SJSA1 (cell line): ENCODE measurements around the gene VIL1. TPM values are rescaled to one million over a fixed set of nuclear protein-coding genes. Genes with fewer than 3 reads are reported as not detected.
A peak's percentile ranks its signal among the peaks of the same experiment; 100 is the strongest.

Source experiments
- DNase-seq, 2 experiments: peaks; one replicate each; pipeline ENCODE4 v3.0.0-alpha.2; 2015 to 2020; ENCODE audit warnings: low spot score in 2 of 2, low read depth in 1 of 2
- H3K27ac ChIP-seq: fragments of 250-450 bp; sonication (Bioruptor Pico); 2 replicates; pipeline ENCODE4 v1.5.1; 2020; ENCODE audit warnings: mild to moderate bottlenecking, moderate library complexity
- H3K27me3 ChIP-seq: fragments of 250-450 bp; sonication (Bioruptor Pico); replicated peaks from 2 replicates; pipeline ENCODE4 v1.5.1; 2020; ENCODE audit warnings: mild to moderate bottlenecking, moderate library complexity
- H3K36me3 ChIP-seq: fragments of 250-450 bp; sonication (Bioruptor Pico); 2 replicates; pipeline ENCODE4 v1.5.1; 2020; ENCODE audit warnings: mild to moderate bottlenecking
- H3K4me1 ChIP-seq: fragments of 250-450 bp; sonication (Bioruptor Pico); replicated peaks from 2 replicates; pipeline ENCODE4 v1.6.1; 2021; ENCODE audit warnings: mild to moderate bottlenecking
- H3K4me3 ChIP-seq: fragments of 250-450 bp; sonication (Bioruptor Pico); 2 replicates; pipeline ENCODE4 v1.5.1; 2020; ENCODE audit warnings: mild to moderate bottlenecking
- H3K9me3 ChIP-seq: fragments of 250-450 bp; sonication (Bioruptor Pico); replicated peaks from 2 replicates; pipeline ENCODE4 v1.5.1; 2020; ENCODE audit warnings: mild to moderate bottlenecking
- total RNA-seq: library from RNA; depleted of rRNA; stranded (reverse); fragments of >200 nt; shearing (Covaris generic); gene quantifications from 2 replicates; pipeline ENCODE4 v1.2.3, GENCODE V29; 2014

VIL1 gene
- total RNA-seq, 1 experiment from 2014 or later = not detected

GRCh38 chr2:218387369-218388194, 31.3 kb upstream of the VIL1 start:
- no peak overlapping the region for H3K27ac ChIP-seq
- no peaks in the 10 kb centered on the region for H3K27me3 ChIP-seq
- peaks cover 12% of the 10 kb centered on the region for H3K4me1 ChIP-seq
- no peaks in the 10 kb centered on the region for H3K9me3 ChIP-seq
- peak in 1 of 2 experiments; percentile 45 for DNase-seq
- H3K36me3 ChIP-seq = no peaks in the 10 kb centered on the region
- H3K4me3 ChIP-seq = peak overlapping the region; percentile 23

- Histone ChIP-seq H3K9me3 (no peaks in the 10 kb centered on the region), H3K4me3 (no peak overlapping the region), H3K27ac (no peak overlapping the region), H3K36me3 (no peaks in the 10 kb centered on the region), H3K27me3 (no peaks in the 10 kb centered on the region), H3K4me1 (peaks cover 12% of the 10 kb centered on the region)
- DNase-seq = no peak
Observed at GRCh38 chr2:218389333-218390150, 29.4 kb upstream of the VIL1 start.

DNA sequence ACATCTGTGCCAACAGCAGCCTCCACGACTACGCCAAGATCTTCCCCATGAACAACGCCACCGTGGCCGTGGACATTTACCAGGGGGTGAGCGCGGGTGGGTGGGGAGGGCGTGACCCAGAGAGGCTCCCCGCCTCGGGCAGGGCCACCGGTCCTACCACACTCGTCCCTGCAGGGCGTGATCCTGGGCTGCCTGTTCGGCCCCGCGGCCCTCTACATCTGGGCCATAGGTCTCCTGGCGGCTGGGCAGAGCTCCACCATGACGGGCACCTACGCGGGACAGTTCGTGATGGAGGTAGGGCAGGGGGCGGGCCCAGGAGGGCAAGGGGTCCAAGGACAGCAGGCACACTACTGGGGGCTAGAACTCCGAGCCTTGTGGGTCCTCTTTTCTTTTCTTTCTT, 27.7 kb upstream of the VIL1 start:
- Histone ChIP-seq H3K36me3 (no peaks in the 10 kb centered on the region), H3K9me3 (no peaks in the 10 kb centered on the region), H3K27me3 (no peaks in the 10 kb centered on the region), H3K27ac (no peak overlapping the region), H3K4me3 (no peak overlapping the region), H3K4me1 (peaks cover 16% of the 10 kb centered on the region)
- no peak for DNase-seq

- DNase-seq = no peak
- no peaks in the 10 kb centered on the region for H3K36me3 ChIP-seq
- H3K4me3 ChIP-seq = no peak overlapping the region
- H3K4me1 ChIP-seq = peaks cover 20% of the 10 kb centered on the region
- no peak overlapping the region for H3K27ac ChIP-seq
- no peaks in the 10 kb centered on the region for H3K9me3 ChIP-seq
- H3K27me3 ChIP-seq = no peaks in the 10 kb centered on the region
Observed at GRCh38 chr2:218392459-218392858, 26.5 kb upstream of the VIL1 start.

- Histone ChIP-seq H3K9me3 (no peaks in the 10 kb centered on the region), H3K4me1 (peaks cover 15% of the 10 kb centered on the region), H3K27me3 (no peaks in the 10 kb centered on the region), H3K27ac (no peak overlapping the region), H3K4me3 (no peak overlapping the region), H3K36me3 (no peaks in the 10 kb centered on the region)
- DNase-seq = no peak
Observed at GRCh38 chr2:218392891-218393462, 25.9 kb upstream of the VIL1 start.

GRCh38 chr2:218393750-218394290, 25.1 kb upstream of the VIL1 start:
- no peak for DNase-seq
- Histone ChIP-seq H3K4me1 (peaks cover 18% of the 10 kb centered on the region), H3K27ac (no peak overlapping the region), H3K36me3 (no peaks in the 10 kb centered on the region), H3K4me3 (no peak overlapping the region), H3K27me3 (no peaks in the 10 kb centered on the region), H3K9me3 (no peaks in the 10 kb centered on the region)

DNA sequence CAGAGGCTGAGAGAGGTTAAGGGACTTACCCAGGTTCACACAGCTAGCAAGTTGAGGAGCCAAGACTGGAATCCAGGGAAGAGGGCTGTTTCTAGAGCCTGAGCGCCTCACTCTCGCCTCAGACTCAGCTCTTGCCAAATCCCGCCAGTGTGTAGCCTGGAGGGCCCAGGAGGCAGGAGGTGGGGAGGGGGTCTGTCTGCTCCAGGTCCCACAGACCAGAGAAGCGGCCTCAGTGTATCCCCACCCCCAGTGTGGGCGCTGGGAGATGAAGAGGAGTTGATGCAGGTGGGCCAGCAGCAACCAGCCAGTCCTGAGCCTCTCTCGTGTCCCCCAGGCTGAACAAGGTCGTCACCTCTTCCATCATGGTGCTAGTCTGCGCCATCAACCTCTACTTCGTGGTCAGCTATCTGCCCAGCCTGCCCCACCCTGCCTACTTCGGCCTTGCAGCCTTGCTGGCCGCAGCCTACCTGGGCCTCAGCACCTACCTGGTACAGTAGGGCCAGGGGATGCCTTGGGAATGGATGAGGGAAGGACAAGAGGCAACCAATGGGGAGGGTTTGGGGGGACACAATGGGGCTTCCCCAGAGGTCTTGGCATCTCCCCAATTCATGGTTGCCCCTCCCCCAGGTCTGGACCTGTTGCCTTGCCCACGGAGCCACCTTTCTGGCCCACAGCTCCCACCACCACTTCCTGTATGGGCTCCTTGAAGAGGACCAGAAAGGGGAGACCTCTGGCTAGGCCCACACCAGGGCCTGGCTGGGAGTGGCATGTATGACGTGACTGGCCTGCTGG, 24.4 kb upstream of the VIL1 start:
- DNase-seq = no peak
- Histone ChIP-seq H3K9me3 (no peaks in the 10 kb centered on the region), H3K27me3 (no peaks in the 10 kb centered on the region), H3K27ac (no peak overlapping the region), H3K4me3 (no peak overlapping the region), H3K36me3 (no peaks in the 10 kb centered on the region), H3K4me1 (peaks cover 24% of the 10 kb centered on the region)

DNA sequence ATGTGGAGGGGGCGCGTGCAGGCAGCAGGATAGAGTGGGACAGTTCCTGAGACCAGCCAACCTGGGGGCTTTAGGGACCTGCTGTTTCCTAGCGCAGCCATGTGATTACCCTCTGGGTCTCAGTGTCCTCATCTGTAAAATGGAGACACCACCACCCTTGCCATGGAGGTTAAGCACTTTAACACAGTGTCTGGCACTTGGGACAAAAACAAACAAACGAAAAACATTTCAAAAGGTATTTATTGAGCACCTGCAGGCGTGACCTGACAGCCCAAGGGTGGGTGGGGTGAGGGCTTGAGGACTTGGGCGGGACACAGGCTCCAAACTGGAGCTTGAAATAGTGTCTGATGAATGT, 23.9 kb upstream of the VIL1 start:
- no peaks in the 10 kb centered on the region for H3K9me3 ChIP-seq
- no peaks in the 10 kb centered on the region for H3K27me3 ChIP-seq
- H3K4me1 ChIP-seq = peaks cover 25% of the 10 kb centered on the region
- DNase-seq = no peak
- no peak overlapping the region for H3K4me3 ChIP-seq
- H3K27ac ChIP-seq = no peak overlapping the region
- peaks cover under 1% of the 10 kb centered on the region; the same call in 1 of the 2 replicates for H3K36me3 ChIP-seq

GRCh38 chr2:218395456-218395825, 23.5 kb upstream of the VIL1 start:
- Histone ChIP-seq H3K4me3 (peak overlapping the region; percentile 46), H3K9me3 (no peaks in the 10 kb centered on the region), H3K27ac (no peak overlapping the region; the same call in 1 of the 2 replicates), H3K4me1 (peaks cover 25% of the 10 kb centered on the region), H3K27me3 (no peaks in the 10 kb centered on the region), H3K36me3 (peaks cover 3% of the 10 kb centered on the region; the same call in 1 of the 2 replicates)
- DNase-seq = no peak

DNA sequence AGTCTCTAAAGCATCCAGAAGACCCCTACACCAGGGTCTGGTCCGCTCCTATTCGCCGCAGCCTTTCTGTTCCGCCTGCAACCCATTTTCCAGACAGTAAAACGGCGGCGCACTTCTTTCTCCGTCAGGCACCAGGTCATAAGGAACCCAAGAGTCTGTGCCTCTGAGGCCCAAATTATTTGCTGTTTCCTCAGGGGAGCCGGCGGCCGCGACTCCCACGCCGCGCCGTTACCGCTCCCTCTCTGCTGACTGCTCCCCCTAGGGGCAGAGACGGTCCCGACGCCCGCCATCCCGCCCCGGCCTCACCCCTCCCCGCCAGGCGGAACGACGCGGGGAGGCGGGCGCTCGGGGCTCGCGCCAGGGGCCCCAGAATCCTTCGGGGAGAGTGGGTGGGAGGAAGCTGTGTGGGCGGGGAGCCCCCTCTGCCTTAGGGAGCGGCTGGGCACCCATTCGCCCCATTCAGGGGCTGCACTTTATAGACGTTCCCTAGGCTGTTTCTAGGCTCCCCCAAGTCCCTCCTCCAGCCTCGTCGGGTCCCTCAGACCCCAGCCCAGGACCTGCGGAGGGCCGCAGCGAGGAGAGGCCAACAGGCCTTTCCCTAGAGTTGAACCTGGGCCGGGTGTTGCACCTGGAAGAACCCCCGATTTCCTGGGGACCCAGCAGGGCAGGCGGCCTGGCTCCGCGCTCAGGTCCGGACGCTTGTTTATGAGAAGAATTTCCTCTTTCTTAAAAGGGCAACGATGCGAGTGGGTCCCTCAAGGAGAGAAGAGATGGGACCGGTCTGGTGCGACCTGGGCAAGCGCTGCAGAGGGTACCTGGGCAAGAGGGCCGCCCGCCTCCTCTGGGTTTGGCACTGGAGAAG, 22.9 kb upstream of the VIL1 start:
- Histone ChIP-seq H3K27ac (peak overlapping the region; percentile 61), H3K4me1 (peaks cover 26% of the 10 kb centered on the region), H3K4me3 (peak overlapping the region; percentile 46), H3K36me3 (peaks cover 3% of the 10 kb centered on the region), H3K9me3 (no peaks in the 10 kb centered on the region), H3K27me3 (no peaks in the 10 kb centered on the region)
- peak; percentile 95 to 99 for DNase-seq

DNA sequence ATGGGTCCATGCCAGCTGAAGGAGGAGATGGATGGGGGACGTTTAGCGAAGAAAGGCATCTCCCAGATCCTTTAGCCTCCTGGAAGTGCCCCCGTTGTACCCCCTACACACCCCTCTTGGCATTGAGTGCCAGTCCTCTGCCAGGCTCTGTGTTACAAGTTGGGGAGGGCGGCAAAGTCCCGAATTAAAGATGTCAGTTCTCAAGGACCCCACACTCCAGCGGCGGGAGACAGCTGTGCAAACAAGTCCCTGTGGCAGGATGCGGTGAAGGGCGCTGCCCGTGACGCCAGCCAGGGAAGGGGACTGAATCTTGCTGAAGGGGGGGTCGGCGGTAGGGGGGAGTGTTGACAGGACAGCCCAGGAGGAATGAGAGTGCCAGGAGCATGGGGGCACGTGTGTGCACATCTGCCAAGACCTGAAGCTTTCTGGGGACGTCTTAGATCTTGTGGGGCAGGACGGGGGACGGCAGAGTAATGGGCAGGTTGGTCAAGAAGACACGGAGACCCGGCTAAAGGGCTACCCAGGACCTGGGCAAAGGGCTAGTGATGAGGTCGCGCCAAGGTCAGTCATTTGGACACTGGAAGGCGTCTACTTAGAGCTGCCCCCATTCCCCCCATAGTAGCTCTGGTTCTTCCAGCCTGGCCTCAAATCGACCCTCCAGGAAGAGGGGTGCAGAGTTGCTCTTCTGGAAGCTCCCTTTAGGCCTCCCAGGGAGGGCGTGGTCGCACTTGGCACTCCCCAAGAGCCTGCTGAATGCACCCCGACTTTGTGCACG, 22.0 kb upstream of the VIL1 start:
- Histone ChIP-seq H3K27ac (peak overlapping the region; percentile 61), H3K4me1 (peaks cover 31% of the 10 kb centered on the region), H3K9me3 (no peaks in the 10 kb centered on the region), H3K27me3 (no peaks in the 10 kb centered on the region), H3K36me3 (peaks cover 11% of the 10 kb centered on the region), H3K4me3 (peak overlapping the region; percentile 46)
- peak in 1 of 2 experiments; percentile 83 for DNase-seq

GRCh38 chr2:218397463-218397819, 21.5 kb upstream of the VIL1 start:
- Histone ChIP-seq H3K4me1 (peaks cover 31% of the 10 kb centered on the region), H3K27me3 (no peaks in the 10 kb centered on the region), H3K4me3 (no peak overlapping the region), H3K9me3 (no peaks in the 10 kb centered on the region), H3K36me3 (peaks cover 17% of the 10 kb centered on the region), H3K27ac (no peak overlapping the region)
- DNase-seq = no peak
